Activated CD8-positive, alpha-beta T cell treated with anti-CD3 and anti-CD28 coated beads for 36 hours (primary cell): ENCODE results near the gene ALDH1L2. TPM values are rescaled to one million over a fixed set of nuclear protein-coding genes. Genes with fewer than 3 reads are reported as not detected.

Experiments
- ATAC-seq: fragments of 200-7000 bp; cut with Tn5 transposase; one replicate; pipeline ENCODE4 v1.10.0; 2021; ENCODE audit warnings: mild to moderate bottlenecking, moderate library complexity
- CTCF ChIA-PET: fragments of 350-600 bp; sonication (Branson Sonifier 250); formaldehyde crosslinking; loops from one replicate; lab custom pipeline; 2021; ENCODE audit warnings: antibody characterized with exemption; lab: Charles Lee
- POLR2A ChIA-PET: fragments of 350-600 bp; sonication (Branson Sonifier 250); formaldehyde crosslinking; loops from one replicate; lab custom pipeline; 2021; ENCODE audit warnings: antibody characterized with exemption; lab: Charles Lee
- DNase-seq: peaks from one replicate; pipeline ENCODE4 v3.0.0-alpha.2; 2020
- H3K27ac Mint-ChIP-seq: one replicate; pipeline ENCODE4 v1.8.0; 2021; ENCODE audit warnings: mild to moderate bottlenecking, mixed read lengths
- H3K27me3 Mint-ChIP-seq: one replicate; pipeline ENCODE4 v1.8.0; 2021; ENCODE audit warnings: mixed read lengths
- H3K36me3 Mint-ChIP-seq: one replicate; pipeline ENCODE4 v1.8.0; 2021; ENCODE audit warnings: low read depth, mixed read lengths
- H3K4me1 Mint-ChIP-seq: one replicate; pipeline ENCODE4 v1.8.0; 2021; ENCODE audit warnings: low read depth, mixed read lengths
- H3K4me3 Mint-ChIP-seq: one replicate; pipeline ENCODE4 v1.8.0; 2021; ENCODE audit warnings: mild to moderate bottlenecking, moderate library complexity, mixed read lengths
- H3K9me3 Mint-ChIP-seq: one replicate; pipeline ENCODE4 v1.8.0; 2021; ENCODE audit warnings: mixed read lengths
- CTCF ChIP-seq: fragments of 200-600 bp; IDR thresholded peaks from one replicate; pipeline ENCODE4 v1.8.0; 2022; ENCODE audit warnings: antibody characterized with exemption, mild to moderate bottlenecking
- intact Hi-C: fragments of 100-400 bp; cut with micrococcal nuclease; formaldehyde crosslinking; loops from one replicate; pipeline ENCODE4 v1.10.0; 2022
- total RNA-seq, 2 experiments: library from RNA; stranded (reverse); gene quantifications; one replicate each; pipeline ENCODE4 v1.2.3, GENCODE V29; 2021

The ALDH1L2 gene
- total RNA-seq, 2 experiments from 2014 or later = 5.7 to 7.8 TPM

GRCh38 chr12:105110851-105111250 lies 26.6 kb upstream of the ALDH1L2 start:
- H3K4me1 Mint-ChIP-seq = peaks cover 46% of the 10 kb centered on the region
- POLR2A ChIA-PET = interaction anchor here (1.0 kb wide), 1 partner anchor 21 kb away, joined by 3 read pairs; no protein-coding TSS in a partner anchor
- H3K27me3 Mint-ChIP-seq = peaks cover 6% of the 10 kb centered on the region
- CTCF ChIA-PET = no interaction called here
- no peak overlapping the region for H3K27ac Mint-ChIP-seq
- H3K36me3 Mint-ChIP-seq = peaks cover 20% of the 10 kb centered on the region
- ATAC-seq (no peak), DNase-seq (no peak)
- peaks cover 2% of the 10 kb centered on the region for H3K9me3 Mint-ChIP-seq
- no peak overlapping the region for H3K4me3 Mint-ChIP-seq
- TF ChIP-seq CTCF = no peak
- intact Hi-C loops = no loop called here

GRCh38 chr12:105109465-105110212 lies 25.4 kb upstream of the ALDH1L2 start:
- peak overlapping the region; percentile 95 for H3K4me3 Mint-ChIP-seq
- no peak for ATAC-seq
- ChIA-PET CTCF (no interaction called here), POLR2A (interaction anchor here (1.0 kb wide), 1 partner anchor 22 kb away, joined by 3 read pairs; no protein-coding TSS in a partner anchor)
- H3K9me3 Mint-ChIP-seq = peaks cover 6% of the 10 kb centered on the region
- H3K27me3 Mint-ChIP-seq = peaks cover 12% of the 10 kb centered on the region
- H3K27ac Mint-ChIP-seq = peak overlapping the region; percentile 76
- DNase-seq = peak; percentile 9
- peaks cover 17% of the 10 kb centered on the region for H3K36me3 Mint-ChIP-seq
- intact Hi-C loops = loop anchor here (5.0 kb wide), 1 partner anchor 128 kb away; the partner anchor contains the start of gene APPL2
- H3K4me1 Mint-ChIP-seq = peaks cover 46% of the 10 kb centered on the region
- TF ChIP-seq CTCF = no peak

GRCh38 chr12:105107494-105108371 lies 23.5 kb upstream of the ALDH1L2 start, which contains the start of gene WASHC4:
TSS of gene WASHC4 (plus strand) at chr12:105107731. CDS start at chr12:105107801, 70 bp downstream.
- Mint-ChIP-seq H3K4me1 (peaks cover 34% of the 10 kb centered on the region), H3K27me3 (peaks cover 12% of the 10 kb centered on the region), H3K36me3 (peaks cover 11% of the 10 kb centered on the region), H3K4me3 (peak within 1 kb of the TSS; percentile 95), H3K27ac (peak within 1 kb of the TSS; percentile 94), H3K9me3 (peaks cover 6% of the 10 kb centered on the region)
- POLR2A ChIA-PET = interaction anchor here (0.5 to 1.5 kb wide), 6 partner anchors 8 to 819 kb away, joined by 3 to 5 read pairs (median 4); partner anchors contain the start of gene APPL2
- peak; percentile 94 for DNase-seq
- CTCF ChIA-PET = interaction anchor here (1.4 kb wide), 1 partner anchor 726 kb away, joined by 3 read pairs; no protein-coding TSS in a partner anchor
- intact Hi-C loops = loop anchor here (5.0 kb wide), 1 partner anchor 130 kb away; the partner anchor contains the start of gene APPL2
- no peak for TF ChIP-seq CTCF
- ATAC-seq = peak; percentile 96

- intact Hi-C loops = loop anchor here (5.0 kb wide), 1 partner anchor 130 kb away; the partner anchor contains the start of gene APPL2
- Mint-ChIP-seq H3K4me1 (peaks cover 28% of the 10 kb centered on the region), H3K4me3 (peak overlapping the region; percentile 95), H3K27me3 (peaks cover 15% of the 10 kb centered on the region), H3K27ac (peak overlapping the region; percentile 94), H3K36me3 (peaks cover 5% of the 10 kb centered on the region), H3K9me3 (peaks cover 4% of the 10 kb centered on the region)
- peak; percentile 5 for ATAC-seq
- no peak for TF ChIP-seq CTCF
- CTCF ChIA-PET = interaction anchor here (1.4 kb wide), 1 partner anchor 725 kb away, joined by 3 read pairs; no protein-coding TSS in a partner anchor
- no peak for DNase-seq
- POLR2A ChIA-PET = interaction anchor here (1.5 kb wide), 1 partner anchor 128 kb away, joined by 5 read pairs; the partner anchor contains the start of gene APPL2
Observed at GRCh38 chr12:105107171-105107493, 22.9 kb upstream of the ALDH1L2 start.
